HG02642 (cell line): Measurements from ENCODE around the gene CLDN7.

Source experiments
- ATAC-seq: cut with Tn5 transposase; IDR thresholded peaks from one replicate; pipeline ENCODE4 v1.9.1; 2021; ENCODE audit warnings: mild to moderate bottlenecking; ENCODE audit not compliant: unreplicated experiment, poor library complexity

Gene CLDN7

GRCh38 chr17:7222093-7222971 is 39.9 kb downstream of the CLDN7 start:
- ATAC-seq: no peak

GRCh38 chr17:7221278-7222092 is 40.8 kb downstream of the CLDN7 start:
- ATAC-seq: no peak

- ATAC-seq: no peak
Measured at GRCh38 chr17:7220593-7221277, 41.5 kb downstream of the CLDN7 start.

GRCh38 chr17:7219812-7220592 is 42.3 kb downstream of the CLDN7 start, which contains the start of the genes ACADVL and DLG4:
Gene ACADVL (plus strand): TSS chr17:7219938. CDS start chr17:7219985, 47 bp downstream.
Gene DLG4 (minus strand): TSS chr17:7219836.
- peak; percentile 74 for ATAC-seq

- no peak for ATAC-seq
Measured at GRCh38 chr17:7219229-7219811, 43.0 kb downstream of the CLDN7 start.

- no peak for ATAC-seq
Measured at GRCh38 chr17:7218758-7219157, 43.5 kb downstream of the CLDN7 start.

GRCh38 chr17:7218166-7218565 is 44.1 kb downstream of the CLDN7 start:
- no peak for ATAC-seq

- no peak for ATAC-seq
Measured at GRCh38 chr17:7217113-7217987, 44.9 kb downstream of the CLDN7 start.

- ATAC-seq: no peak
Measured at GRCh38 chr17:7216242-7217112, 45.8 kb downstream of the CLDN7 start.

- no peak for ATAC-seq
Measured at GRCh38 chr17:7215652-7216180, 46.6 kb downstream of the CLDN7 start.

GRCh38 chr17:7215136-7215638 is 47.1 kb downstream of the CLDN7 start:
- no peak for ATAC-seq

- ATAC-seq: peak; percentile 83
Measured at GRCh38 chr17:7214300-7215135, 47.8 kb downstream of the CLDN7 start.

- peak; percentile 6 for ATAC-seq
Measured at GRCh38 chr17:7213895-7214299, 48.4 kb downstream of the CLDN7 start.

- no peak for ATAC-seq
Measured at GRCh38 chr17:7211491-7212273, 50.6 kb downstream of the CLDN7 start.
